Hepatocyte (in vitro differentiated cells): ENCODE results near the gene TTC34. TPM values are rescaled to one million over a fixed set of nuclear protein-coding genes. Genes with fewer than 3 reads are reported as not detected.

ENCODE experiments used
- DNase-seq: peaks from one replicate; pipeline ENCODE4 v3.0.0-alpha.2; 2016; ENCODE audit warnings: low spot score
- H2AFZ ChIP-seq: fragments of 200-600 bp; sonication (generic); 2 replicates; pipeline ENCODE4 v1.6.0; 2016; ENCODE audit warnings: antibody characterized with exemption, mild to moderate bottlenecking
- H3K27ac ChIP-seq: fragments of 200-600 bp; sonication (generic); 2 replicates; pipeline ENCODE4 v1.5.1; 2016; ENCODE audit warnings: mild to moderate bottlenecking
- H3K27me3 ChIP-seq: fragments of 200-600 bp; sonication (generic); 2 replicates; pipeline ENCODE4 v1.6.1; 2016
- H3K36me3 ChIP-seq: fragments of 200-600 bp; sonication (generic); replicated peaks from 2 replicates; pipeline ENCODE4 v1.5.1; 2016; ENCODE audit warnings: low read depth; ENCODE audit not compliant: insufficient read depth
- H3K4me1 ChIP-seq: fragments of 200-600 bp; sonication (generic); 2 replicates; pipeline ENCODE4 v1.5.1; 2016; ENCODE audit warnings: mild to moderate bottlenecking, moderate library complexity; ENCODE audit not compliant: insufficient read depth
- H3K4me2 ChIP-seq: fragments of 200-600 bp; sonication (generic); 2 replicates; pipeline ENCODE4 v1.6.0; 2016
- H3K4me3 ChIP-seq: fragments of 200-600 bp; sonication (generic); 2 replicates; pipeline ENCODE4 v1.5.1; 2016; ENCODE audit warnings: mild to moderate bottlenecking
- H3K79me2 ChIP-seq: fragments of 200-600 bp; sonication (generic); 2 replicates; pipeline ENCODE4 v1.6.0; 2017; ENCODE audit warnings: mild to moderate bottlenecking
- H3K9me2 ChIP-seq: fragments of 200-600 bp; sonication (generic); replicated peaks from 2 replicates; pipeline ENCODE4 v1.6.0; 2017; ENCODE audit warnings: mild to moderate bottlenecking; ENCODE audit not compliant: insufficient read depth
- H3K9me3 ChIP-seq: fragments of 200-600 bp; sonication (generic); 2 replicates; pipeline ENCODE4 v1.5.1; 2016; ENCODE audit warnings: low read depth, mild to moderate bottlenecking
- H4K20me1 ChIP-seq: fragments of 200-600 bp; sonication (generic); 2 replicates; pipeline ENCODE4 v1.6.0; 2016; ENCODE audit warnings: mild to moderate bottlenecking; ENCODE audit not compliant: insufficient read depth, poor library complexity, severe bottlenecking
- CTCF ChIP-seq: fragments of 200-600 bp; sonication (generic); IDR thresholded peaks from 2 replicates; pipeline ENCODE4 v1.5.1; 2016; ENCODE audit warnings: antibody characterized with exemption, mild to moderate bottlenecking; ENCODE audit not compliant: poor library complexity
- EZH2 ChIP-seq: fragments of 200-600 bp; sonication (generic); IDR thresholded peaks from 2 replicates; pipeline ENCODE4 v1.6.1; 2016; ENCODE audit warnings: antibody characterized with exemption, mild to moderate bottlenecking, borderline replicate concordance
- EZH2phosphoT487 ChIP-seq: fragments of 200-600 bp; sonication (generic); IDR thresholded peaks from one replicate; pipeline ENCODE4 v1.6.1; 2018; ENCODE audit warnings: antibody characterized with exemption, mild to moderate bottlenecking, low read depth, moderate library complexity; ENCODE audit not compliant: unreplicated experiment, severe bottlenecking
- WGBS: methylation state at CpG from one replicate; pipeline ENCODE4 v1.1.6; 2016; ENCODE audit warnings: low lambda C conversion rate; ENCODE audit errors: missing lambda C conversion rate; 5-methylcytosine and 5-hydroxymethylcytosine counted together
- polyA plus RNA-seq: library from polyadenylated mRNA; unstranded; fragments of >200 nt; fragmentation: Nextera tagmentation; extraction: Ambion mirVana; gene quantifications from 2 replicates; pipeline ENCODE4 v1.2.1, GENCODE V29; 2016
- total RNA-seq: library from RNA; depleted of rRNA; stranded (reverse); fragments of >200 nt; gene quantifications from 2 replicates; pipeline ENCODE4 v1.2.3, GENCODE V29; 2014

TTC34 gene
- total and polyA plus RNA-seq, 2 experiments from 2014 or later: 0.13 to 0.33 TPM

DNA sequence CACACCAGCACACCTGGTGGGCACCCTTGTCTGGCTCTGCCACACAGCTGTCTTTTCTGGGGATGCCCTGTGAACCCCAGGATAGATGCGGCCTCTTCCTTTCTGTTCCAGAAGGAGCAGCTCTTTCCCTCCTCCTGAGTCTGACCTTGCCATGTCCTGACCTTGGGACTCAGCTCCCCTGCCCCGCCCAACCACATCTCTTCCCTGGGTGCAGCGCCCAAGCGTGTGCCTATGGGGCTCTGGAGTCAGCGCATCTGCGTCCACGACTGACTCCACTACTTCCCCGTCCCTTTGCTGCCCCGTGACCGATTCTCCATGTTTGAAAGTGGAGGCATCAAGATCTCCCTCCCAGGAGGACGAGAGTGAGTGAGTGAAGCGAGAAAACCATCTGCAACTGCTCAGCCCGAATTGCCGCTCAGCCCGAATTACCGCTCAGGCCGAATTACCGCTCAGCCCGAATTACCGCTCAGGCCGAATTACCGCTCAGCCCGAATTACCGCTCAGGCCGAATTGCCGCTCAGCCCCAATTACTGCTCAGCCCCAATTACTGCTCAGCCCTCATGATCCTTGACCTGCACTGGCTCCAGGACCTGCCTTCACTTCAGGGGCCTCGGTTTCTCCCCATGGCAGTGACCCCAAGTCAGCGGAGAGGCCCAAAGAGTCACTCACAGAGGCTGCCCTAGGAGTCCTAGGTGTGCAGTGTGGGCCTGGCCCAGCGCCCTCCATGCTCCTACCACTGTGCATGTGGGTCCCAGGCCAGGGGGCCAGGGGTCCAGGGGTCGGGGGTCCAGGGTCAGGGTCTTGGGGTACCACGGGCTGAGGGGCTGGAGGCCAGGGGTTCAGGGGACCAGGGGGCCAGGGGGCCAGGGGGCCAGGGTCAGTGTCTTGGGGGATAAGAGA lies 18.6 kb upstream of the TTC34 start:
- no peak overlapping the region for H3K4me2 ChIP-seq
- no peaks in the 10 kb centered on the region for H3K79me2 ChIP-seq
- WGBS: 90% methylated on average over 29 of the region's 31 CpGs
- H3K27ac ChIP-seq: no peak overlapping the region
- H3K36me3 ChIP-seq: no peaks in the 10 kb centered on the region
- H2AFZ ChIP-seq: no peak overlapping the region
- TF ChIP-seq CTCF (no peak), EZH2phosphoT487 (no peak), EZH2 (no peak)
- no peaks in the 10 kb centered on the region for H3K9me3 ChIP-seq
- no peaks in the 10 kb centered on the region for H3K27me3 ChIP-seq
- H3K4me1 ChIP-seq: no peaks in the 10 kb centered on the region
- H3K4me3 ChIP-seq: no peak overlapping the region
- H4K20me1 ChIP-seq: no peaks in the 10 kb centered on the region
- DNase-seq: no peak
- H3K9me2 ChIP-seq: no peaks in the 10 kb centered on the region

DNA sequence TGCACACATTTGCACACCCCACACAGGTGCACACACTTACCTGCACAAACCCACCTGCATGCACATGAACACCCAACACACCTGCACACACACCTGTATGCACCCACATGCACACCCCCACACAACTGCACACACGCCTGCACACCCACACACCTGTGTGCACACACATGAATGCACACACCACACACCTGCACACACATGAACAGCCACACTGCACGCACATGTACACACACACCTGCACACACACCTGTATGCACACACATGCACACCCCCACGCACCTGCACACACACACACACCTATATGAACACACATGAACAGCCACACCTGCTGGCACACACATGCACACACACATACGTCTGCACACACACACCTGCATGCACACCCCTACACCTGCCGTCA lies 17.9 kb upstream of the TTC34 start:
- no peak for TF ChIP-seq EZH2
- no peak for TF ChIP-seq EZH2phosphoT487
- TF ChIP-seq CTCF: no peak
- Histone ChIP-seq H3K36me3 (no peaks in the 10 kb centered on the region), H3K4me2 (no peak overlapping the region), H3K9me3 (no peaks in the 10 kb centered on the region), H3K27ac (no peak overlapping the region), H3K4me3 (no peak overlapping the region), H3K27me3 (no peaks in the 10 kb centered on the region), H3K9me2 (no peaks in the 10 kb centered on the region), H3K4me1 (no peaks in the 10 kb centered on the region), H4K20me1 (no peaks in the 10 kb centered on the region), H2AFZ (no peak overlapping the region), H3K79me2 (no peaks in the 10 kb centered on the region)
- DNase-seq: no peak
- 79% methylated on average over 5 of the region's 5 CpGs for WGBS

DNA sequence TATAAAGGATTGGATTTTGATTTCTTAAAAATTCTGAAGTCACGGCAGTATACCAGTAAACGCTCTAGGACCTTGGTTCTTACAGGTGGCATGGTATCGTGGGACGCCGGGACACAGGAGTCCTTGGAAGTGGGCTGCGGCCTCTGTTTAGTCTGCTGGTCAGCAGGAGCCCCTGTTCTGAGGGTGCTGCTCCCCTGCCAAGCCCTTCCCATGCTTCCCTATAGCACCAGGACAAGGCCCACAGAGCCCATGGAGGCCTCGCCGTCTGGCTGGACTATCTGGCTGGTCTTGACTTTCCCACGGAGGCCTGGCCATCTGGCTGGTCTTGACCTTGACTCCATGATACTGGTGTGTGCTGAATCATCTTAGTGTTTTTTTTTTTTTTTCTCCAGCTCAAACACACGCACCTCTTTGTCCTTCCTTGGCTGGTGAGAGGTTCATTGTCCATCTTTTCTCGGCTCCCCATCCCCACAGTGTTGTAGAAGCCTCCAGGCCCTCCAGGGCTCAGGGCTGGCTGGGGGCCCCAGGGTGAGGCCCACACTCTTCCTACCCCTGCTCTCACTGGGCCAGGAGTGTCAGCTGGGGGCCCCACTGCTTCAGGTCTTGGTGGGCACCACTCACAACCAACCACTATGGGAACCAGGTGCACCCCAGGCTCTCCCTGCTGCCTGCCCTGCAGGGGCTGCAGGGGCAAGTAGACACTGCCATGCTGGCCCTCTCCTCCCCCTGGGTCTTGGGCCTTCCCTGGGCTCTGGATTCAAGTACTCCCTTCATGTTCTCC lies 16.5 kb upstream of the TTC34 start:
- Histone ChIP-seq H2AFZ (no peak overlapping the region), H4K20me1 (no peaks in the 10 kb centered on the region), H3K4me2 (no peak overlapping the region), H3K9me3 (no peaks in the 10 kb centered on the region), H3K27me3 (no peaks in the 10 kb centered on the region), H3K27ac (no peak overlapping the region), H3K4me1 (no peaks in the 10 kb centered on the region), H3K4me3 (no peak overlapping the region), H3K36me3 (no peaks in the 10 kb centered on the region), H3K79me2 (no peaks in the 10 kb centered on the region), H3K9me2 (no peaks in the 10 kb centered on the region)
- no peak for DNase-seq
- no peak for TF ChIP-seq EZH2phosphoT487
- TF ChIP-seq EZH2: no peak
- no peak for TF ChIP-seq CTCF
- 80% methylated on average over 11 of the region's 11 CpGs for WGBS
